GM19397 (cell line): ENCODE data around the gene NPR2.

Source experiments
- ATAC-seq: cut with Tn5 transposase; IDR thresholded peaks from one replicate; pipeline ENCODE4 v1.9.1; 2021; ENCODE audit warnings: mild to moderate bottlenecking, moderate library complexity; ENCODE audit not compliant: unreplicated experiment

Gene NPR2

DNA sequence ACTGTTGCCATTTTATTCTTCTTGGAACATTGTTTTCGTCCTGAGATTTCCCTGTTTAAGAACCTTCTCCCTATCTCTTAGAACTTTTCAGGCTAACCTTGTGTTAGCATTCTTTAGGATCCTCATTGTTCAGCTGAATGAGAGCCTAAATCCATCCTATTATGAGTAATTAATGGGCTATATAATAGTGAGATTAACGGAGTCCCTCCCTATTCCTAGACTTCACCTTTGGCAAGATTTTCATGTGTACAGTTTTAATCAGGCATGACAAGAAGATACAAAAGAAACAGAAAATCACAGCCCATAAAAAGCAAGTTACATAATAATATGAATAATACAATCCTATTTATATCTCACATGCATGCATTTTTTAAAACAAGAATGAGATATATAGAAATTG, 28.2 kb upstream of the NPR2 start:
- no peak for ATAC-seq

DNA sequence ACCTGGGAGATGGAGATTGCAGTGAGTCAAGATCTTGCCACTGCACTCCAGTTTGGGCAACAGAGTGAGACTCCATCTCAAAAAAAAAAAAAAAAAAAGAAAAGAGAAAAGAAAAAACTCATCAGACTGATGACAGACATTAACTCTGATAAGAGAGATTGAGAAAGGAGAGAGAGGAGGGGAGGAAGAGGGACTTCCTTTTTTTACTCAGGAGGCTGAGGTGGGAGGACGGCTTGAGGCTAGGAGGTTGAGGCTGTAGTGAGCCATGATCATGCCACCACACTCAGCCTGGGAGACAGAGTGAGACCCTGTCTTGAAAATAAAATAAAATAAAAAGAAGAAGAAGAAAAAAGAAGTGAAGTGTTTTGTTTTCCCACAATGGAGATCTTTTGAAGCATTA, 27.6 kb upstream of the NPR2 start:
- no peak for ATAC-seq

DNA sequence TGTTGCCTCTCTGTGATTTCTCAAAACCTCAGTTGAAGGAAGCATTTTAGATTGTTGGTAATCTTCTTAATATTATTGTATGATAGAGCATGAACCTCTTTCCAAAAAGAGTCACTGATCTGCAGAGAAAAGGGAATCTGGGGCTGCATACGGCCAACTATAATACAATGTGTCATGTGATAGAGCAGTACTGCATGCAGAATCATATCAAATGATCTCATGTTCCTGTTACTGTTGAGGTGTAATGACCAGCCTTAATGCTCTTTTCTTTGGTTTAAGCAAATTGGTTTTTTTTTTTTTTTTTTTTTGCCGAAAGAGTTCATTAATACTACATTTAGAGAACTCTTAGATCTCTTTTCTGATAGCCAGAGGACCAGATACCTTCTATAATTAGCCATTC, 24.4 kb upstream of the NPR2 start:
- ATAC-seq, result no peak

- no peak for ATAC-seq
Measured at GRCh38 chr9:35767458-35767857, 23.9 kb upstream of the NPR2 start.

GRCh38 chr9:35769763-35770162, 21.6 kb upstream of the NPR2 start:
- no peak for ATAC-seq

DNA sequence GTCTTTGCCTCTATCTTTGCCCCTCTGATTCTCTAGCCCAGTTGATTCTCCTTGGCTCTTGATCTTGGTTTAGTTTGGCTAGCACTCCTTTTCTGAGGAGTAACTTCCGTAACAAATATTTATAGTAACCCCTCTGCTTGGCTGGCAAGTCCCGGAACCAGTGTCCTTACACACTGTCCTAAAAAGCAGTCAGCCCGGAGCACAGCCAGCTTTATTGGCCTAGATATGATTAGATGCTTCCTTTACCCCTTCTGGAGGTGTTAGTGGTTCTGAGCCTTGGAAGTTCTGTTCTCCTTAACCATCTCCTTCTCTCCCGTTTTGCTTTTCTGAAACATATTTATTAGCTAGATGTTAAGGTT, 20.3 kb upstream of the NPR2 start:
- no peak for ATAC-seq

DNA sequence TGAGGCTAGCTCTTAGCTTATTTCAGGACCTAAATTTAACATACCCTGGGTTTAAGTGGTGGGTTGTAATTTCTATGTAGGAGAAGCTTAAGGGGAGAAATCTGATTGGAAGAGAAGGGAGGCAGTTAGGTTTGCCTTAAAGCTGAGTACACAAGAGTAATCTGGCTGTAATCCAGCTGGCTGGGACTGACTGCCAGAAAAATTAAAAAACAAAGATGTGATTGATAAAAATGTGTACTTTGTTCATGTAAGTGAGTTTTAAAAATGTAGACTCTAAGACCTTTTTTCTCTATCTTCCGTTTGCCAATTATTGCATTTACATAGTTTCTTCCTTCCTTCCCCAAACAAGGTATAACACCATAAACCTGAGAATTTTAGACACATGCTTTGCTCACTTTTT, 19.9 kb upstream of the NPR2 start:
- no peak for ATAC-seq

- ATAC-seq, result no peak
Measured at GRCh38 chr9:35771943-35772342, 19.4 kb upstream of the NPR2 start.

DNA sequence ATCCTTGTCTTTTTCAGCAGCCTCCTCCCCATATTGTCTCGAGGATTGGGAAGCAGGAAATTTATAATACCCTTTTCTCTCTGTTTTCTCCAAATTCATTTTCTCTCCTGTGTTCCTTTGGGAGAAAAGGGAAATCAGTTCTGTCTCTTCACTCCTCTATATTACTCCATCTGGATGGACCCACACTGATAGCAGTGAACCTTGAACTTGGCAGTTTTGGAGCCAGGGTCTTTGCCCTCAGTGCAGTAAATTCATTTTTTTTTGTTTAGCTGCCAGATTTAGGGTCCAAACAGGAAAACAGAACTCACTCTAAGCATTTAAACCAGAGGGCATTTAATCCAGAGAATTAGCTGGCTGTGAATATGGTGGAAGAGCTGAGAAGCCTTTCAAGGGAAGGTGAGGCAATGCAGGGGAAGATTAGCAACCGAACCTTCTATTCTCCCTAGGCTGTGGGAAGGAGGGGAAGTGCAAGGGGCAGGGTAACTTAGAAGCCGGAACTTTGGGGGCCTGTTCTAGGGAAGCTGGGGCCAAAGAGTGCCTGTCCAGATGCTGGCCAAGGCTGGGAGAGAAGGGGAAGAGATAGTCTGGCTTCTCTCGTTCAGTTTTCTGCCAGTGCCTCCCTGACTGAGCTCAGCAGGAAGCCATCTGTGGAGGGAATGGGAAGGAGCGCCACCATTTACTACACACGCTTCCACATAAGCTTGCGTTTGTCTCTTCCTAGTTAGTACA, 16.3 kb upstream of the NPR2 start:
- no peak for ATAC-seq

- ATAC-seq, result no peak
Measured at GRCh38 chr9:35776018-35776417, 15.4 kb upstream of the NPR2 start.

- no peak for ATAC-seq
Measured at GRCh38 chr9:35778496-35778895, 12.9 kb upstream of the NPR2 start.

DNA sequence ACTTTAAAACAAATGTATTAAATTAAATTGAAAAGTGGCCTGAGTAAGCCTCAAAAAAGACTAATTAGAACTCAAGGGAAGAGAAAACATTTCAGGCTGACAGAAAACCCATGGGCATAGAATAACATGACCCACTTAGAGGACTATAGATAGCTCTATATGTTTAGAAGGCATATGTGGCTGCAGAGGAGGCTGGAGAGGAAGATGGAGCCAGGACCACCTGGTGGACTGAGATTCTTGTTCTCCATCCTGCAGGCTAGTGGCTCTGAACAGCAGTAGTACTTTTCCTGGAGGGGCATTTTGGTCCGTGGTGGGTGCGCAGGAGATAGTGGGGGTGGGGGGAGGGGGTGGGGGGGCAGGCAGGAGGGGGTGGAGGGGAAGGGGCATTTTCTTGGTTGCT, 10.3 kb upstream of the NPR2 start:
- no peak for ATAC-seq

- ATAC-seq, result no peak
Measured at GRCh38 chr9:35783418-35783817, 8.0 kb upstream of the NPR2 start.

- ATAC-seq, result no peak
Measured at GRCh38 chr9:35789541-35789940, 1.9 kb upstream of the NPR2 start.

DNA sequence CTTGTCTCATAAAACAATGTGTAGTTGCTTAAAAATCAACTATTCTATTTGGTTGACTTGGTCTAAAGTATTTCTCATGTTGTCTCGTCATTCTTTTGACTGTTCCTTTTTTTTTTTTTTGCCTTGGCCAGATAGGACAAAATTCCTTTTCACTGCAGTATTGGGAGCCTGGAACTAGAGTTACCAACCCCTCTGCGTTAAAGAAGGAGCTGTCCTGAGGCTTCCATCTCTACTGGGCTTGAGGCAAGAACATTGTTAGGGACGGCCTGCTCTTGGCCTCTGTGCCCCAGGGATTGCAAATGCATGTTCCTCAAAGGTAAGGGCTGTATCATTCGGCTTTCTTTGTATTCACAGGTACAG, 1.4 kb upstream of the NPR2 start:
- ATAC-seq, result no peak

- no peak for ATAC-seq
Measured at GRCh38 chr9:35790385-35791296, 750 bp upstream of the NPR2 start.

- no peak for ATAC-seq
Measured at GRCh38 chr9:35792024-35792813, 828 bp downstream of the NPR2 start.

GRCh38 chr9:35792826-35793225, 1.4 kb downstream of the NPR2 start:
- no peak for ATAC-seq

- no peak for ATAC-seq
Measured at GRCh38 chr9:35793461-35793860, 2.1 kb downstream of the NPR2 start.

GRCh38 chr9:35795695-35796094, 4.3 kb downstream of the NPR2 start:
- ATAC-seq, result no peak

- no peak for ATAC-seq
Measured at GRCh38 chr9:35797311-35798109, 6.1 kb downstream of the NPR2 start.
